Hematopoietic multipotent progenitor cell (in vitro differentiated cells): ENCODE data around the gene CTSW. TPM values are rescaled to one million over a fixed set of nuclear protein-coding genes. Genes with fewer than 3 reads are reported as not detected.

Experiments used
- DNase-seq, 3 donors: peaks; one replicate each; pipeline ENCODE4 v3.0.0-alpha.2; 2011 to 2015; ENCODE audit warnings: low read depth in 2 of 3, low spot score in 2 of 3
- total RNA-seq: library from RNA; depleted of rRNA; stranded (reverse); fragments of >200 nt; gene quantifications from one replicate; pipeline ENCODE4 v1.2.3, GENCODE V29; 2012

The CTSW gene
- total RNA-seq, 1 donor, result 95.9 TPM

GRCh38 chr11:65866509-65867283 is 12.9 kb upstream of the CTSW start:
- DNase-seq, result no peak

- peak in 2 of 3 donors; percentile 36 to 45 for DNase-seq
Measured at GRCh38 chr11:65867284-65868071, 12.2 kb upstream of the CTSW start.

- peak in 1 of 3 donors; percentile 46 for DNase-seq
Measured at GRCh38 chr11:65868076-65868667, 11.5 kb upstream of the CTSW start.

- DNase-seq, result no peak
Measured at GRCh38 chr11:65868907-65869306, 10.7 kb upstream of the CTSW start.

- no peak for DNase-seq
Measured at GRCh38 chr11:65869643-65870306, 9.9 kb upstream of the CTSW start.

- no peak for DNase-seq
Measured at GRCh38 chr11:65870307-65870658, 9.4 kb upstream of the CTSW start.

- DNase-seq, result no peak
Measured at GRCh38 chr11:65870706-65871681, 8.6 kb upstream of the CTSW start.

- no peak for DNase-seq
Measured at GRCh38 chr11:65871811-65872548, 7.7 kb upstream of the CTSW start.

GRCh38 chr11:65872586-65873317 is 6.9 kb upstream of the CTSW start, which contains the start of gene EFEMP2:
TSS of gene EFEMP2 (minus strand) at chr11:65872800. CDS start at chr11:65872354, 446 bp downstream.
- DNase-seq, result no peak

- peak; percentile 90 to 92 (median 91) for DNase-seq
Measured at GRCh38 chr11:65873318-65874156, 6.1 kb upstream of the CTSW start.

GRCh38 chr11:65880027-65880426 is 390 bp downstream of the CTSW start:
- no peak for DNase-seq

- DNase-seq, result no peak
Measured at GRCh38 chr11:65880844-65881421, 1.3 kb downstream of the CTSW start.

- no peak for DNase-seq
Measured at GRCh38 chr11:65882120-65883057, 2.8 kb downstream of the CTSW start.

GRCh38 chr11:65883058-65883761 is 3.6 kb downstream of the CTSW start:
- no peak for DNase-seq
